Measurements from ENCODE around the gene ISCA2.

- no peak for TF ChIP-seq POLR2A (IDR thresholded peaks at IDR 0.05)
- TF ChIP-seq CTCF (IDR thresholded peaks at IDR 0.05), result no peak
Observed at GRCh38 chr14:74531006-74531405, 37.4 kb downstream of the ISCA2 start.

Data from testis (tissue), 2 donors.